HepG2 (cell line): ENCODE measurements around the gene APBA1. TPM values are rescaled to one million over a fixed set of nuclear protein-coding genes. Genes with fewer than 3 reads are reported as not detected.

Experiments
- ATAC-seq: fragments of 200-7000 bp; cut with Tn5 transposase; 3 replicates; pipeline ENCODE4 v1.9.1; 2020; ENCODE audit warnings: mild to moderate bottlenecking, moderate library complexity
- BruUV-seq: library from RNA; stranded (reverse); fragments of 400-500 nt; replicated peaks from 2 replicates; lab custom pipeline; 2021; lab: Mats Ljungman, UMichigan
- CTCF ChIA-PET: fragments of 300-600 bp; formaldehyde crosslinking; extraction: SDS; loops from one replicate; lab custom pipeline; 2021; ENCODE audit warnings: low total read pairs, inconsistent platforms, low intra/inter-chr PET ratio; lab: Yijun Ruan, JAX
- POLR2A ChIA-PET: fragments of 350-600 bp; sonication (Branson Sonifier 250); formaldehyde crosslinking; loops from one replicate; lab custom pipeline; 2020; ENCODE audit warnings: antibody characterized with exemption, inconsistent platforms; lab: Yijun Ruan, JAX
- DNase-seq: peaks from one replicate; pipeline ENCODE4 v3.0.0-alpha.2; 2015; ENCODE audit warnings: low spot score
- FAIRE-seq: peaks from 3 replicates; lab custom pipeline; 2011; peaks lifted over from hg19 to GRCh38; lab: Jason Lieb, UNC
- H2AFZ ChIP-seq: one replicate; pipeline ENCODE4 v1.6.1; 2011; ENCODE audit warnings: low read length, inconsistent platforms
- H3K27ac ChIP-seq: fragments of 300-600 bp; 3 replicates; pipeline ENCODE4 v1.8.0; 2011; ENCODE audit warnings: mixed run types, mild to moderate bottlenecking, mixed read lengths, low read length, inconsistent platforms; ENCODE audit not compliant: insufficient read depth; ENCODE audit errors: extremely low read length
- H3K27me3 ChIP-seq, 2 experiments: fragments of 200-600 bp in 1 of 2; 2 replicates in 1 of 2; 3 replicates in 1 of 2; pipeline versions ENCODE4 v1.6.0 to v1.8.0; 2011; ENCODE audit warnings: low read length in 2 of 2, mild to moderate bottlenecking in 2 of 2, moderate library complexity in 2 of 2, inconsistent platforms in 1 of 2; ENCODE audit not compliant: insufficient read depth in 2 of 2, control insufficient read depth in 1 of 2
- H3K36me3 ChIP-seq, 2 experiments: fragments of 200-600 bp in 1 of 2; replicated peaks in 1 of 2; 2 replicates in 1 of 2; 3 replicates in 1 of 2; pipeline versions ENCODE4 v1.5.1 to v1.8.0; 2011; ENCODE audit warnings: low read length in 2 of 2, inconsistent platforms in 1 of 2; ENCODE audit not compliant: insufficient read depth in 2 of 2, control insufficient read depth in 1 of 2
- H3K4me1 ChIP-seq: 2 replicates; pipeline ENCODE4 v1.5.1; 2012; ENCODE audit warnings: low read length, inconsistent platforms; ENCODE audit not compliant: insufficient read depth
- H3K4me2 ChIP-seq: 2 replicates; pipeline ENCODE4 v1.6.0; 2011; ENCODE audit warnings: low read depth, low read length, inconsistent platforms
- H3K4me3 ChIP-seq, 3 experiments: fragments of 200-600 bp in 1 of 3; sonication (generic), shearing (Covaris generic) in 1 of 3; replicated peaks in 1 of 3; 2 replicates each; pipeline ENCODE4 v1.5.1; 2011 to 2016; ENCODE audit warnings: low read length in 3 of 3, inconsistent platforms in 2 of 3, low read depth in 2 of 3, mild to moderate bottlenecking in 2 of 3, control low read depth in 1 of 3, mixed read lengths in 1 of 3; ENCODE audit not compliant: insufficient read depth in 1 of 3
- H3K79me2 ChIP-seq: one replicate; pipeline ENCODE4 v1.6.1; 2011; ENCODE audit warnings: low read length, inconsistent platforms; ENCODE audit not compliant: insufficient read depth
- H3K9ac ChIP-seq: 2 replicates; pipeline ENCODE4 v1.6.0; 2011; ENCODE audit warnings: mild to moderate bottlenecking, low read depth, low read length, inconsistent platforms; ENCODE audit not compliant: insufficient read depth
- H3K9me3 ChIP-seq: 2 replicates; pipeline ENCODE4 v1.5.1; 2012; ENCODE audit warnings: mild to moderate bottlenecking, low read length
- H4K20me1 ChIP-seq: 2 replicates; pipeline ENCODE4 v1.6.0; 2011; ENCODE audit warnings: inconsistent platforms, mild to moderate bottlenecking, low read length, moderate library complexity; ENCODE audit not compliant: insufficient read depth
- GTF2F1 ChIP-seq: fragments of 150-350 bp; IDR thresholded peaks from 2 replicates; pipeline ENCODE4 v1.6.1; 2014; ENCODE audit warnings: low read length
- HOXA7 ChIP-seq: sonication (generic); formaldehyde crosslinking; IDR thresholded peaks from 2 replicates; pipeline ENCODE4 v1.8.1; 2022; ENCODE audit warnings: mild to moderate bottlenecking, missing genetic modification reagents, moderate library complexity
- MAF1 ChIP-seq: sonication (generic); formaldehyde crosslinking; IDR thresholded peaks from 2 replicates; pipeline ENCODE4 v1.5.0; 2020; ENCODE audit warnings: missing genetic modification reagents, borderline replicate concordance
- ZNF264 ChIP-seq: sonication (generic); formaldehyde crosslinking; IDR thresholded peaks from 2 replicates; pipeline ENCODE4 v1.4.0; 2020; ENCODE audit warnings: missing genetic modification reagents
- ZNF574 ChIP-seq: sonication (generic); formaldehyde crosslinking; IDR thresholded peaks from 2 replicates; pipeline ENCODE4 v1.4.0; 2020; ENCODE audit warnings: missing genetic modification reagents
- ZNF614 ChIP-seq: IDR thresholded peaks from 2 replicates; pipeline ENCODE4 v1.6.1; 2018; ENCODE audit warnings: missing biosample characterization, missing genetic modification reagents, inconsistent platforms, borderline replicate concordance
- ZNF75D ChIP-seq: sonication (generic); formaldehyde crosslinking; IDR thresholded peaks from 2 replicates; pipeline ENCODE4 v1.8.1; 2023; ENCODE audit warnings: missing genetic modification reagents, mild to moderate bottlenecking, borderline replicate concordance
- WGBS: methylation state at CpG from one replicate; pipeline ENCODE4 v1.1.6; 2017; ENCODE audit warnings: low lambda C conversion rate; 5-methylcytosine and 5-hydroxymethylcytosine counted together
- in situ Hi-C: cut with HindIII; loops from 2 replicates; pipeline ENCODE4 v1.10.0; 2017; ENCODE audit warnings: low pct_unique_long_range_greater_than_20kb; ENCODE audit not compliant: extremely low pct_ligation_motif_present
- intact Hi-C: fragments of 100-400 bp; cut with micrococcal nuclease; formaldehyde crosslinking; loops from one replicate; pipeline ENCODE4 v1.10.0; 2022; ENCODE audit not compliant: unreplicated experiment
- polyA plus RNA-seq, 8 experiments: library from polyadenylated mRNA; depleted of rRNA in 3 of 8; stranded (reverse) in 7 of 8; unstranded in 1 of 8; fragments of >200 nt; fragmentation: Illumina TruSeq in 4 of 8; extraction: Trizol in 4 of 8; gene quantifications; 2 replicates each; pipeline versions ENCODE4 v1.2.1 to v1.2.3, GENCODE V29; 2011 to 2016; ENCODE audit warnings: low read depth in 4 of 8, missing spikeins in 1 of 8, mixed read lengths in 1 of 8; ENCODE audit not compliant: insufficient read depth in 1 of 8
- total RNA-seq, 5 experiments: library from RNA; depleted of rRNA; stranded (reverse); fragments of >200 nt; fragmentation: Illumina TruSeq; extraction: Trizol; gene quantifications; 2 replicates each; pipeline ENCODE4 v1.2.3, GENCODE V29; 2016; ENCODE audit warnings: low read depth in 1 of 5
- TF ChIP-seq, protein P1 (sequence below), 2 experiments: IDR thresholded peaks; 2 replicates each; pipeline ENCODE4 v1.6.1; 2011 to 2012; ENCODE audit warnings: low read length in 2 of 2, borderline replicate concordance in 1 of 2, low read depth in 1 of 2, mild to moderate bottlenecking in 1 of 2, moderate library complexity in 1 of 2
- TF ChIP-seq, protein P2 (sequence below): sonication (generic); formaldehyde crosslinking; IDR thresholded peaks from 2 replicates; pipeline ENCODE4 v1.5.0; 2020; ENCODE audit warnings: missing genetic modification reagents
- TF ChIP-seq, protein P3 (sequence below): sonication (generic); formaldehyde crosslinking; IDR thresholded peaks from 2 replicates; pipeline ENCODE4 v1.8.0; 2022; ENCODE audit warnings: missing genetic modification reagents, mild to moderate bottlenecking, moderate library complexity, borderline replicate concordance

Gene APBA1
- total and polyA plus RNA-seq, 2 of the 13 experiments (the other 11 are each of a cell fraction or from before 2014, with no cell fraction given): 0.15 TPM; not detected in 1

DNA sequence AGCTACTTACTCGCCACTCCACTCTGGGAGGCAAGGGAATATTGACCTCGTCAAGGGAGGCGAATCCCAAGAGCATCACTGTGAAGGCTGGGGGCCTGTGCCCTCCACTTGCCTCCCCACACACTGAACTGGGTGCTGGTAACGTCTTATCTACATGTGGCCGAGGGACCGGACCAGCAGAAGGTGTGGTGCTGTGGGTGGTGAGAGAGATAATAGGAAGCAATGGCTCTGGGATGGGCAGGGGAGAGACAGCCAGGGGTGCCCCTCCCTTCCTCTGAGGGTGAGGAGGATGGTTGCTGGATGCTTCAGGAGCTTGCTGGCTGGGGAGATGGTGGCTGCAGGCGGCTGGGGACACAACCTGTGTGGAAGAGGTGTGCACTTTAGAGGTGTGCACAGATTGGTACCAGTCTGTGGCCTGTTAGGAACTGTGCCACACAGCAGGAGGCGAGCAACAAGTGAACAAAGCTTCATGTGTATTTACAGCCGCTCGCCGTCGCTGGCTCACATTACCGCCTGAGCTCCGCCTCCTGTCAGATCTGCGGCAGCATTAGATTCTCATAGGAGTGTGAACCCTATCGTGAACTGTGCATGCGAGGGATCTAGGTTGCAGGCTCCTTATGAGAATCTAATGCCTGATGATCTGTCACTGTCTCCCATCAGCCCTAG, 246.9 kb downstream of the APBA1 start:
- Histone ChIP-seq H3K36me3 (no peaks in the 10 kb centered on the region), H3K4me2 (no peak overlapping the region), H3K9ac (no peak overlapping the region), H3K27me3 (peaks cover 5 to 16% of the 10 kb centered on the region in 2 experiments; a peak in 2 of 5 replicates), H4K20me1 (no peaks in the 10 kb centered on the region), H3K4me3 (no peak overlapping the region), H3K4me1 (no peaks in the 10 kb centered on the region), H3K79me2 (no peaks in the 10 kb centered on the region), H3K27ac (no peak overlapping the region), H2AFZ (no peak overlapping the region), H3K9me3 (no peaks in the 10 kb centered on the region)
- no peak for TF ChIP-seq GTF2F1
- no peak for TF ChIP-seq ZNF75D (CRISPR knock-in tag)
- no peak for TF ChIP-seq HOXA7 (CRISPR knock-in tag)
- TF ChIP-seq ZNF264 (CRISPR knock-in tag): no peak
- TF ChIP-seq ZNF614 (CRISPR knock-in tag): no peak
- no peak for TF ChIP-seq MAF1
- no peak for TF ChIP-seq ZNF574 (CRISPR knock-in tag)
- TF ChIP-seq, protein P1, sequence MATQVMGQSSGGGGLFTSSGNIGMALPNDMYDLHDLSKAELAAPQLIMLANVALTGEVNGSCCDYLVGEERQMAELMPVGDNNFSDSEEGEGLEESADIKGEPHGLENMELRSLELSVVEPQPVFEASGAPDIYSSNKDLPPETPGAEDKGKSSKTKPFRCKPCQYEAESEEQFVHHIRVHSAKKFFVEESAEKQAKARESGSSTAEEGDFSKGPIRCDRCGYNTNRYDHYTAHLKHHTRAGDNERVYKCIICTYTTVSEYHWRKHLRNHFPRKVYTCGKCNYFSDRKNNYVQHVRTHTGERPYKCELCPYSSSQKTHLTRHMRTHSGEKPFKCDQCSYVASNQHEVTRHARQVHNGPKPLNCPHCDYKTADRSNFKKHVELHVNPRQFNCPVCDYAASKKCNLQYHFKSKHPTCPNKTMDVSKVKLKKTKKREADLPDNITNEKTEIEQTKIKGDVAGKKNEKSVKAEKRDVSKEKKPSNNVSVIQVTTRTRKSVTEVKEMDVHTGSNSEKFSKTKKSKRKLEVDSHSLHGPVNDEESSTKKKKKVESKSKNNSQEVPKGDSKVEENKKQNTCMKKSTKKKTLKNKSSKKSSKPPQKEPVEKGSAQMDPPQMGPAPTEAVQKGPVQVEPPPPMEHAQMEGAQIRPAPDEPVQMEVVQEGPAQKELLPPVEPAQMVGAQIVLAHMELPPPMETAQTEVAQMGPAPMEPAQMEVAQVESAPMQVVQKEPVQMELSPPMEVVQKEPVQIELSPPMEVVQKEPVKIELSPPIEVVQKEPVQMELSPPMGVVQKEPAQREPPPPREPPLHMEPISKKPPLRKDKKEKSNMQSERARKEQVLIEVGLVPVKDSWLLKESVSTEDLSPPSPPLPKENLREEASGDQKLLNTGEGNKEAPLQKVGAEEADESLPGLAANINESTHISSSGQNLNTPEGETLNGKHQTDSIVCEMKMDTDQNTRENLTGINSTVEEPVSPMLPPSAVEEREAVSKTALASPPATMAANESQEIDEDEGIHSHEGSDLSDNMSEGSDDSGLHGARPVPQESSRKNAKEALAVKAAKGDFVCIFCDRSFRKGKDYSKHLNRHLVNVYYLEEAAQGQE (IDR thresholded peaks at IDR 0.05; ENCODE audit: borderline replicate concordance in 1 of 2, low read depth in 1 of 2, low read length in 2 of 2): no peak
- TF ChIP-seq, protein P2, sequence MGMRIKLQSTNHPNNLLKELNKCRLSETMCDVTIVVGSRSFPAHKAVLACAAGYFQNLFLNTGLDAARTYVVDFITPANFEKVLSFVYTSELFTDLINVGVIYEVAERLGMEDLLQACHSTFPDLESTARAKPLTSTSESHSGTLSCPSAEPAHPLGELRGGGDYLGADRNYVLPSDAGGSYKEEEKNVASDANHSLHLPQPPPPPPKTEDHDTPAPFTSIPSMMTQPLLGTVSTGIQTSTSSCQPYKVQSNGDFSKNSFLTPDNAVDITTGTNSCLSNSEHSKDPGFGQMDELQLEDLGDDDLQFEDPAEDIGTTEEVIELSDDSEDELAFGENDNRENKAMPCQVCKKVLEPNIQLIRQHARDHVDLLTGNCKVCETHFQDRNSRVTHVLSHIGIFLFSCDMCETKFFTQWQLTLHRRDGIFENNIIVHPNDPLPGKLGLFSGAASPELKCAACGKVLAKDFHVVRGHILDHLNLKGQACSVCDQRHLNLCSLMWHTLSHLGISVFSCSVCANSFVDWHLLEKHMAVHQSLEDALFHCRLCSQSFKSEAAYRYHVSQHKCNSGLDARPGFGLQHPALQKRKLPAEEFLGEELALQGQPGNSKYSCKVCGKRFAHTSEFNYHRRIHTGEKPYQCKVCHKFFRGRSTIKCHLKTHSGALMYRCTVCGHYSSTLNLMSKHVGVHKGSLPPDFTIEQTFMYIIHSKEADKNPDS (CRISPR knock-in tag): no peak
- TF ChIP-seq, protein P3, sequence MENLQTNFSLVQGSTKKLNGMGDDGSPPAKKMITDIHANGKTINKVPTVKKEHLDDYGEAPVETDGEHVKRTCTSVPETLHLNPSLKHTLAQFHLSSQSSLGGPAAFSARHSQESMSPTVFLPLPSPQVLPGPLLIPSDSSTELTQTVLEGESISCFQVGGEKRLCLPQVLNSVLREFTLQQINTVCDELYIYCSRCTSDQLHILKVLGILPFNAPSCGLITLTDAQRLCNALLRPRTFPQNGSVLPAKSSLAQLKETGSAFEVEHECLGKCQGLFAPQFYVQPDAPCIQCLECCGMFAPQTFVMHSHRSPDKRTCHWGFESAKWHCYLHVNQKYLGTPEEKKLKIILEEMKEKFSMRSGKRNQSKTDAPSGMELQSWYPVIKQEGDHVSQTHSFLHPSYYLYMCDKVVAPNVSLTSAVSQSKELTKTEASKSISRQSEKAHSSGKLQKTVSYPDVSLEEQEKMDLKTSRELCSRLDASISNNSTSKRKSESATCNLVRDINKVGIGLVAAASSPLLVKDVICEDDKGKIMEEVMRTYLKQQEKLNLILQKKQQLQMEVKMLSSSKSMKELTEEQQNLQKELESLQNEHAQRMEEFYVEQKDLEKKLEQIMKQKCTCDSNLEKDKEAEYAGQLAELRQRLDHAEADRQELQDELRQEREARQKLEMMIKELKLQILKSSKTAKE (CRISPR knock-in tag): no peak
- BruUV-seq: no TSS peak
- DNase-seq (no peak), FAIRE-seq (no peak), ATAC-seq (no peak)
- POLR2A ChIA-PET: no interaction called here
- intact Hi-C loops: loop anchor here (10.0 kb wide), 2 partner anchors 230 to 320 kb away; no protein-coding TSS in a partner anchor
- in situ Hi-C loops: loop anchor here (25.0 kb wide), 1 partner anchor 487 kb away; no protein-coding TSS in a partner anchor
- WGBS: 17% methylated on average over 6 of the region's 17 CpGs
- CTCF ChIA-PET: interaction anchor here (4.6 kb wide), 1 partner anchor 123 kb away, joined by 87 read pairs; no protein-coding TSS in a partner anchor
